ENCODE data around the gene RNGTT.

The RNGTT gene

DNA sequence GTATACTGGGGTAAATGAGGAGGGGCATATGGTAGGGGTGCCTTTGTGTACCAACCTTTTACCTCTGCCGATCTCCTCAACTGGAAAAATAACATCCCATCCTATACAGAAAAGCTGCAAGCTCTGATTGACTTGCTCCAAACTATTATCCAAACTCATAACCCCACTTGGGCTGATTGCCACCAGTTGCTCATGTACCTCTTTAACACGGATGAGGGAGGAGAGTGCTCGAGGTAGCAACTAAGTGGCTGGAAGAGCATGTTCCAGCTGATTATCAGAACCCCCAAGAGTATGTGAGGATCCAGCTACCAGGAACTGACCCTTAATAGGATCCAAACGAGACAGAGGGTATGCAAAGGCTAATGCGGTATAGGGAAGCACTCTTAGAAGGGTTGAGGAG lies 299.6 kb downstream of the RNGTT start:
- TF ChIP-seq POLR2AphosphoS5 (IDR thresholded peaks at IDR 0.05; ENCODE audit: low read depth, low read length) = no peak

DNA sequence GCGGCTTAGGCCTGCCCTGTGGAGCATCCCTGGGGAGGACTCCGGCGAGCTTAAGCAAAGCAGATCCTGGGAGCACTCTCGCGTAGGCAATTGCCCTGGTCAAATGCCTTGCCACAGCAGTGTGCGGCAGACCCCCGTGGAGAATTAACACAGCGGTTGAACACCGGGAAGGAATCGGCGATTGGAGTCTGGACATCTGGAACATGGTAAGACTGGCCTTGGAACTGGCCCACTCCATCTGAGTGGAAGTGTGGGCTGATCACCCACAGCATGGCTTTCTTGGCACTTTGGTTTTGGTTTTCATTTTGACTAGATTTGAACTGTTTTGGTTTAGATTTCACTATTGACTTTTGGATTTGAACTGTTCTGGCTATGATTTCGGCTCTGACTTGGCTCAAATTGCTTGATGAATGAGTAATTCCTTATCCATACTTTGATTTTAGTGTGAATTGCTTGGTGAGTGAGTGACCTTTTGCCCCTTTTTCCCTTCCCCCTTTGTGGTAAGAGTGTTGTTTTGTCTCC lies 300.7 kb downstream of the RNGTT start:
- TF ChIP-seq TAF1 (IDR thresholded peaks at IDR 0.05; ENCODE audit: borderline replicate concordance, insufficient read depth, low read length) = no peak
- TF ChIP-seq POLR2AphosphoS5 (IDR thresholded peaks at IDR 0.05; ENCODE audit: low read depth, low read length) = no peak
- no peak for TF ChIP-seq SIN3A (IDR thresholded peaks at IDR 0.05; ENCODE audit: borderline replicate concordance, insufficient read depth, low read length)
- TF ChIP-seq FOXP2 (optimal IDR thresholded peaks at IDR 0.05; ENCODE audit: borderline replicate concordance, extremely low read depth, extremely low read length, insufficient read depth) = no peak
- TF ChIP-seq, protein P1, sequence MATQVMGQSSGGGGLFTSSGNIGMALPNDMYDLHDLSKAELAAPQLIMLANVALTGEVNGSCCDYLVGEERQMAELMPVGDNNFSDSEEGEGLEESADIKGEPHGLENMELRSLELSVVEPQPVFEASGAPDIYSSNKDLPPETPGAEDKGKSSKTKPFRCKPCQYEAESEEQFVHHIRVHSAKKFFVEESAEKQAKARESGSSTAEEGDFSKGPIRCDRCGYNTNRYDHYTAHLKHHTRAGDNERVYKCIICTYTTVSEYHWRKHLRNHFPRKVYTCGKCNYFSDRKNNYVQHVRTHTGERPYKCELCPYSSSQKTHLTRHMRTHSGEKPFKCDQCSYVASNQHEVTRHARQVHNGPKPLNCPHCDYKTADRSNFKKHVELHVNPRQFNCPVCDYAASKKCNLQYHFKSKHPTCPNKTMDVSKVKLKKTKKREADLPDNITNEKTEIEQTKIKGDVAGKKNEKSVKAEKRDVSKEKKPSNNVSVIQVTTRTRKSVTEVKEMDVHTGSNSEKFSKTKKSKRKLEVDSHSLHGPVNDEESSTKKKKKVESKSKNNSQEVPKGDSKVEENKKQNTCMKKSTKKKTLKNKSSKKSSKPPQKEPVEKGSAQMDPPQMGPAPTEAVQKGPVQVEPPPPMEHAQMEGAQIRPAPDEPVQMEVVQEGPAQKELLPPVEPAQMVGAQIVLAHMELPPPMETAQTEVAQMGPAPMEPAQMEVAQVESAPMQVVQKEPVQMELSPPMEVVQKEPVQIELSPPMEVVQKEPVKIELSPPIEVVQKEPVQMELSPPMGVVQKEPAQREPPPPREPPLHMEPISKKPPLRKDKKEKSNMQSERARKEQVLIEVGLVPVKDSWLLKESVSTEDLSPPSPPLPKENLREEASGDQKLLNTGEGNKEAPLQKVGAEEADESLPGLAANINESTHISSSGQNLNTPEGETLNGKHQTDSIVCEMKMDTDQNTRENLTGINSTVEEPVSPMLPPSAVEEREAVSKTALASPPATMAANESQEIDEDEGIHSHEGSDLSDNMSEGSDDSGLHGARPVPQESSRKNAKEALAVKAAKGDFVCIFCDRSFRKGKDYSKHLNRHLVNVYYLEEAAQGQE (IDR thresholded peaks at IDR 0.05; ENCODE audit: insufficient read depth in 1 of 2, low read depth in 2 of 2, low read length in 2 of 2) = no peak

DNA sequence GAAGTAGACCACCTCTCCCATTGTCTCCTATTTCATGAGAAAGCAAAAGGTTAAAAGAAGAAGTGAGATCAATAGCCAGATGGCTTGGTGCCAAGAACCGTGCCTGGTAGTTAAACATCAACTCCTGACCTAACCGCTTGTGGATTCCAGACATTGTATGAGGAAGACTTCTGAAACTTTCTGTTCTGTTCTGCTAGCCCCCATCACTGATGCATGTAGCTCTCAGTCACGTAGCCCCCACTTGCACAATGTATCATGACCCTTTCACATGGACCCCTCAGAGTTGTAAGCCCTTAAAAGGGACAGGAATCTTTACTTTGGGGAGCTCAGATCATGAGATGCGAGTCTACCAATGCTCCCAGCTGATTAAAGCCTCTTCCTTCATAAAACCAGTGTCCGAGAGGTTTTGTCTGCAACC lies 301.2 kb downstream of the RNGTT start:
- TF ChIP-seq, protein P1 (IDR thresholded peaks at IDR 0.05; ENCODE audit: insufficient read depth in 1 of 2, low read depth in 2 of 2, low read length in 2 of 2) = no peak
- TF ChIP-seq FOXP2 (optimal IDR thresholded peaks at IDR 0.05; ENCODE audit: borderline replicate concordance, extremely low read depth, extremely low read length, insufficient read depth) (no peak), TAF1 (IDR thresholded peaks at IDR 0.05; ENCODE audit: borderline replicate concordance, insufficient read depth, low read length) (no peak), SIN3A (IDR thresholded peaks at IDR 0.05; ENCODE audit: borderline replicate concordance, insufficient read depth, low read length) (no peak), POLR2AphosphoS5 (IDR thresholded peaks at IDR 0.05; ENCODE audit: low read depth, low read length) (no peak)

DNA sequence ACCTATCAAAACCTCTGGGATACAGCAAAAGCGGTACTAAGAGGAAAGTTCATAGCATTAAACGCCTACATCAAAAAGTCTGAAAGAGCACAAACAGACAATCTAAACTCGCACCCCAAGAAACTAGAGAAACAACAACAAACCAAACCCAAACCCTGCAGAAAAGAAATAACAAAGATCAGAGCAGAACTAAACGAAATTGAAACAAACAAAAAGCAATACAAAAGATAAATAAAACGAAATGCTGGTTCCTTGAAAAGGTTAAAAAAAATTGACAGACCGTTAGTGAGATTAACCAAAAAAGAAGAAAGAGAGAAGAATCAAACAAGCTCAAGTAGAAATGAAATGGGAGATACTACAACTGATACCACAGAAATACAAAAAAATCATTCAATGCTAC lies 302.3 kb downstream of the RNGTT start:
- TF ChIP-seq TAF1 (IDR thresholded peaks at IDR 0.05; ENCODE audit: borderline replicate concordance, insufficient read depth, low read length) (no peak), SIN3A (IDR thresholded peaks at IDR 0.05; ENCODE audit: borderline replicate concordance, insufficient read depth, low read length) (no peak), POLR2AphosphoS5 (IDR thresholded peaks at IDR 0.05; ENCODE audit: low read depth, low read length) (no peak), FOXP2 (optimal IDR thresholded peaks at IDR 0.05; ENCODE audit: borderline replicate concordance, extremely low read depth, extremely low read length, insufficient read depth) (no peak)
- TF ChIP-seq, protein P1 (IDR thresholded peaks at IDR 0.05; ENCODE audit: insufficient read depth in 1 of 2, low read depth in 2 of 2, low read length in 2 of 2) = no peak

DNA sequence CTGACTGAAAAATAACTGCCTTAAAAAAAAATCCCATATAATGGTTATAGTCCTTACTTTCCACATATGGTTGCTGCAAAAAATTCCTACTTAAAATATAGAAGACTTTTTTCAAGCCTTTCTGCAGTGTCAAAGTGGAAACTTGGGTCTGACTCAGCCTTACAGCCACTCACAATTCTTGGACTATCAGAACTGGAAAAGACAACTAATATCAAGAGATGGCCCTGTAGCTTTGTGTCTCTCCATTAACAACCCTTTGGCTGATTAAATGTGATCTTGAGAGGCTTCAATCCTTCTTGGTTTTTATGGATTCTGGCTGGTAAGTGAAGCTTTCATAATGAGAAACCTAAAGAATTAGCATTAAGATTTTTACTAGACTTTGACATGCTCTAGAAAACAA lies 307.8 kb downstream of the RNGTT start:
- TF ChIP-seq, protein P1 (IDR thresholded peaks at IDR 0.05; ENCODE audit: insufficient read depth in 1 of 2, low read depth in 2 of 2, low read length in 2 of 2) = no peak
- TF ChIP-seq POLR2AphosphoS5 (IDR thresholded peaks at IDR 0.05; ENCODE audit: low read depth, low read length) (no peak), FOXP2 (optimal IDR thresholded peaks at IDR 0.05; ENCODE audit: borderline replicate concordance, extremely low read depth, extremely low read length, insufficient read depth) (no peak), SIN3A (IDR thresholded peaks at IDR 0.05; ENCODE audit: borderline replicate concordance, insufficient read depth, low read length) (no peak), TAF1 (IDR thresholded peaks at IDR 0.05; ENCODE audit: borderline replicate concordance, insufficient read depth, low read length) (no peak)
